HCT116 (cell line): ENCODE measurements around the gene TMEM132D. TPM values are rescaled to one million over a fixed set of nuclear protein-coding genes. Genes with fewer than 3 reads are reported as not detected.

ENCODE experiments used
- ATAC-seq: fragments of 200-7000 bp; cut with Tn5 transposase; 2 replicates; pipeline ENCODE4 v1.9.1; 2020; ENCODE audit warnings: mild to moderate bottlenecking, moderate library complexity
- BruUV-seq: library from RNA; stranded (reverse); fragments of 400-500 nt; replicated peaks from 2 replicates; lab custom pipeline; 2021; lab: Mats Ljungman, UMichigan
- CTCF ChIA-PET: fragments of 300-600 bp; sonication (Branson Sonifier 250); formaldehyde crosslinking; loops from one replicate; lab custom pipeline; 2021; ENCODE audit warnings: antibody characterized with exemption; lab: Charles Lee
- POLR2A ChIA-PET: fragments of 300-600, 350-600 bp; sonication (Branson Sonifier 250); formaldehyde crosslinking; loops from one replicate; lab custom pipeline; 2021; ENCODE audit warnings: antibody characterized with exemption; lab: Charles Lee
- RAD21 ChIA-PET, 2 experiments: fragments of 300-600 bp; sonication (Branson Sonifier 250); formaldehyde crosslinking; loops; one replicate each; lab custom pipeline; 2023; ENCODE audit warnings: low total read pairs in 2 of 2; ENCODE audit not compliant: uncharacterized antibody in 2 of 2, unreplicated experiment in 2 of 2, low non-redundant PET in 1 of 2; lab: Charles Lee
- DNase-seq: peaks from one replicate; pipeline ENCODE4 v3.0.0-alpha.2; 2010; ENCODE audit warnings: low read depth, low spot score
- H2AFZ ChIP-seq: fragments of 200-600 bp; shearing (Covaris generic), sonication (generic); 2 replicates; pipeline ENCODE4 v1.6.1; 2017; ENCODE audit warnings: low read depth, mixed run types, mixed read lengths, antibody characterized with exemption, low read length; ENCODE audit not compliant: poor library complexity, severe bottlenecking
- H3K27ac ChIP-seq: 2 replicates; pipeline ENCODE4 v1.5.1; 2012; ENCODE audit warnings: low read depth, low read length
- H3K27me3 ChIP-seq: fragments of 200-600 bp; sonication (generic); 2 replicates; pipeline ENCODE4 v1.6.1; 2016; ENCODE audit warnings: mixed run types, low read length, mixed read lengths; ENCODE audit not compliant: insufficient read depth
- H3K36me3 ChIP-seq, 2 experiments: fragments of 200-500 bp in 1 of 2; fragments of 200-600 bp in 1 of 2; sonication (Bioruptor generic) in 1 of 2; sonication (generic) in 1 of 2; 2 replicates each; pipeline versions ENCODE4 v1.5.1 to v1.6.1; 2014 to 2016; ENCODE audit warnings: low read length in 2 of 2, inconsistent platforms in 1 of 2, mixed read lengths in 1 of 2, mixed run types in 1 of 2; ENCODE audit not compliant: insufficient read depth in 2 of 2, control insufficient read depth in 1 of 2
- H3K4me1 ChIP-seq, 2 experiments: fragments of 200-600 bp in 1 of 2; sonication (generic) in 1 of 2; 2 replicates each; pipeline versions ENCODE4 v1.5.1 to v1.6.1; 2012 to 2017; ENCODE audit warnings: low read length in 2 of 2, inconsistent platforms in 1 of 2, mild to moderate bottlenecking in 1 of 2, mixed read lengths in 1 of 2, mixed run types in 1 of 2, moderate library complexity in 1 of 2; ENCODE audit not compliant: insufficient read depth in 2 of 2, control insufficient read depth in 1 of 2
- H3K4me2 ChIP-seq: fragments of 200-600 bp; sonication (generic); 2 replicates; pipeline ENCODE4 v1.6.1; 2017; ENCODE audit warnings: mixed run types, low read length, mixed read lengths
- H3K4me3 ChIP-seq, 2 experiments: fragments of 200-600 bp in 1 of 2; sonication (generic) in 1 of 2; replicated peaks in 1 of 2; 2 replicates each; pipeline ENCODE4 v1.5.1; 2011 to 2016; ENCODE audit warnings: low read length in 2 of 2, control low read depth in 1 of 2, low read depth in 1 of 2, mild to moderate bottlenecking in 1 of 2, mixed read lengths in 1 of 2, mixed run types in 1 of 2
- H3K79me2 ChIP-seq: fragments of 200-600 bp; sonication (generic); 2 replicates; pipeline ENCODE4 v1.6.1; 2017; ENCODE audit warnings: mild to moderate bottlenecking, mixed run types, low read length, moderate library complexity, mixed read lengths; ENCODE audit not compliant: insufficient read depth
- H3K9ac ChIP-seq: fragments of 200-600 bp; sonication (generic); 2 replicates; pipeline ENCODE4 v1.6.1; 2016; ENCODE audit warnings: low read length, mixed read lengths
- H3K9me2 ChIP-seq: fragments of 200-600 bp; sonication (generic), shearing (Covaris generic); 2 replicates; pipeline ENCODE4 v1.6.1; 2017; ENCODE audit warnings: mixed run types, mild to moderate bottlenecking, moderate library complexity; ENCODE audit not compliant: insufficient read depth
- H3K9me3 ChIP-seq, 2 experiments: fragments of 200-500 bp in 1 of 2; fragments of 200-600 bp in 1 of 2; sonication (Bioruptor generic) in 1 of 2; sonication (generic) in 1 of 2; 2 replicates each; pipeline ENCODE4 v1.6.1; 2014 to 2017; ENCODE audit warnings: low read length in 2 of 2, mixed read lengths in 2 of 2, inconsistent platforms in 1 of 2, low read depth in 1 of 2, mild to moderate bottlenecking in 1 of 2, mixed run types in 1 of 2, moderate library complexity in 1 of 2; ENCODE audit not compliant: control insufficient read depth in 1 of 2, insufficient read depth in 1 of 2
- H4K20me1 ChIP-seq: fragments of 200-600 bp; sonication (generic), shearing (Covaris generic); 2 replicates; pipeline ENCODE4 v1.6.1; 2017; ENCODE audit warnings: mixed run types, mild to moderate bottlenecking, moderate library complexity; ENCODE audit not compliant: insufficient read depth
- CBX3 ChIP-seq: IDR thresholded peaks from 2 replicates; pipeline ENCODE4 v1.6.1; 2012; ENCODE audit warnings: low read depth
- ELF1 ChIP-seq: IDR thresholded peaks from 2 replicates; pipeline ENCODE4 v1.6.1; 2012; ENCODE audit warnings: low read depth, borderline replicate concordance
- EZH2 ChIP-seq: fragments of 200-600 bp; sonication (generic); IDR thresholded peaks from 2 replicates; pipeline ENCODE4 v1.6.1; 2017; ENCODE audit warnings: antibody characterized with exemption, mixed run types
- EZH2phosphoT487 ChIP-seq: fragments of 200-600 bp; IDR thresholded peaks from 2 replicates; pipeline ENCODE4 v1.6.1; 2018; ENCODE audit warnings: antibody characterized with exemption, borderline replicate concordance
- FOSL1 ChIP-seq: IDR thresholded peaks from 2 replicates; pipeline ENCODE4 v1.6.1; 2012; ENCODE audit warnings: low read depth
- JUND ChIP-seq: IDR thresholded peaks from 2 replicates; pipeline ENCODE4 v1.6.1; 2012
- SIN3A ChIP-seq: IDR thresholded peaks from 2 replicates; pipeline ENCODE4 v1.6.1; 2012; ENCODE audit warnings: low read depth
- SP1 ChIP-seq: IDR thresholded peaks from 2 replicates; pipeline ENCODE4 v1.6.1; 2012; ENCODE audit warnings: low read depth
- SRF ChIP-seq: IDR thresholded peaks from 2 replicates; pipeline ENCODE4 v1.6.1; 2012; ENCODE audit warnings: low read depth
- YY1 ChIP-seq: IDR thresholded peaks from 2 replicates; pipeline ENCODE4 v1.6.1; 2011; ENCODE audit warnings: low read length, low read depth, moderate library complexity, mild to moderate bottlenecking; ENCODE audit not compliant: insufficient replicate concordance; ENCODE audit errors: extremely low read depth
- ZFX ChIP-seq: fragments of 450-650 bp; IDR thresholded peaks from 2 replicates; pipeline ENCODE4 v1.6.1; 2017
- intact Hi-C: fragments of 100-400 bp; cut with micrococcal nuclease; formaldehyde crosslinking; loops from 2 replicates; pipeline ENCODE4 v1.10.0; 2022
- total RNA-seq: library from RNA; stranded (reverse); gene quantifications from one replicate; pipeline ENCODE4 v1.2.1, GENCODE V29; 2021; ENCODE audit not compliant: unreplicated experiment
- TF ChIP-seq, protein P1 (sequence below): IDR thresholded peaks from 2 replicates; pipeline ENCODE4 v1.6.1; 2012
- TF ChIP-seq, protein P2 (sequence below): IDR thresholded peaks from 2 replicates; pipeline ENCODE4 v1.6.1; 2012; ENCODE audit warnings: low read depth
- TF ChIP-seq, protein P3 (sequence below): IDR thresholded peaks from 2 replicates; pipeline ENCODE4 v1.6.1; 2012
- TF ChIP-seq, protein P4 (sequence below): IDR thresholded peaks from 2 replicates; pipeline ENCODE4 v1.6.1; 2011; ENCODE audit warnings: mild to moderate bottlenecking, low read length, moderate library complexity; ENCODE audit not compliant: insufficient replicate concordance; ENCODE audit errors: extremely low read depth

The TMEM132D gene
- total RNA-seq, 1 experiment from 2014 or later: not detected

DNA sequence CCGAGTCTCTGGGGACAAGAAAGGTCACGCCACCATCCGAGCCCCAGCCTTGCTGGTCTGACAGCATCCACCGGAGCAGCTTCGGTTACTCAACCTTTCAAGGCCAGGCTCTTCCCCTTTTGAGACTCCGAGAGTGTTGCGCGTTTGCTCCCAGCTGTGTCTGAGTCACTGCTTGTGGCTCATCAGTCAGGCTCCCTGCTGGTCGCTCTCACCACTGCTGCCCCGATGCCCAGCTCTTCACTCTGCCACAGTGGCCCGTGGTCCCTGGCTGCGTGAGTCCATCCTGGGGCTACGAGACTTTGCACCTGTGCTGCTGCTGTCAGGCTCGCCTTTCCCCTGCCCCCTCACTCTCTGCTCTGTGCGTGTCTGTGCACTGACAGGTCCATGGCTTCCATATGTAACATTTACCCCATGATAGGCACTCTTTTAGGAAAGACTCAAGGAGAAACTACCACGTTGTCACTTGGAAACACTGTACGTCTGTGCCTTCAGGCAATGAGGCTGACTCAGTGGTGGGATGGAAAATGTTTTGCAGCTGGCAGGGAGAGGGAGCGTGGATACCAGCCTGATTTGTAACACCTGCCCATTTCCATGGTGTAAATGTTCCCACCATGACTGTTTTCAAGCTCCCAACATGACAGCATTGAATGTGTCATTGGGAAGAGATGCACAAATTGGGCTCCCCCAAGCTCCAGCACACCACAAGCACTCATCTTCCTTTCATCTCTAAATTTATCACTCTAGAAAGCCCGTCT is 350.7 kb downstream of the TMEM132D start:
- no peak overlapping the region for H3K4me3 ChIP-seq
- no peaks in the 10 kb centered on the region for H3K9me2 ChIP-seq
- no peaks in the 10 kb centered on the region for H3K36me3 ChIP-seq
- ChIA-PET POLR2A (no interaction called here), CTCF (no interaction called here), RAD21 (no interaction called here)
- no peak overlapping the region for H3K27ac ChIP-seq
- no peak for DNase-seq
- peaks cover 7 to 40% of the 10 kb centered on the region in 2 experiments; a peak in 2 of 4 replicates for H3K9me3 ChIP-seq
- BruUV-seq: no TSS peak
- no peaks in the 10 kb centered on the region for H3K27me3 ChIP-seq
- no peaks in the 10 kb centered on the region for H4K20me1 ChIP-seq
- intact Hi-C loops: no loop called here
- H3K79me2 ChIP-seq: no peaks in the 10 kb centered on the region
- no peak overlapping the region for H3K9ac ChIP-seq
- no peak overlapping the region for H3K4me2 ChIP-seq
- ATAC-seq: no peak
- H3K4me1 ChIP-seq: no peaks in the 10 kb centered on the region
- no peak overlapping the region for H2AFZ ChIP-seq
- TF ChIP-seq FOSL1 (no peak), EZH2 (no peak), SP1 (no peak), JUND (no peak), SIN3A (no peak), ELF1 (no peak), CBX3 (no peak), YY1 (no peak), EZH2phosphoT487 (no peak), SRF (no peak), ZFX (no peak)
- TF ChIP-seq, protein P1, sequence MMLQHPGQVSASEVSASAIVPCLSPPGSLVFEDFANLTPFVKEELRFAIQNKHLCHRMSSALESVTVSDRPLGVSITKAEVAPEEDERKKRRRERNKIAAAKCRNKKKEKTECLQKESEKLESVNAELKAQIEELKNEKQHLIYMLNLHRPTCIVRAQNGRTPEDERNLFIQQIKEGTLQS: no peak
- TF ChIP-seq, protein P2, sequence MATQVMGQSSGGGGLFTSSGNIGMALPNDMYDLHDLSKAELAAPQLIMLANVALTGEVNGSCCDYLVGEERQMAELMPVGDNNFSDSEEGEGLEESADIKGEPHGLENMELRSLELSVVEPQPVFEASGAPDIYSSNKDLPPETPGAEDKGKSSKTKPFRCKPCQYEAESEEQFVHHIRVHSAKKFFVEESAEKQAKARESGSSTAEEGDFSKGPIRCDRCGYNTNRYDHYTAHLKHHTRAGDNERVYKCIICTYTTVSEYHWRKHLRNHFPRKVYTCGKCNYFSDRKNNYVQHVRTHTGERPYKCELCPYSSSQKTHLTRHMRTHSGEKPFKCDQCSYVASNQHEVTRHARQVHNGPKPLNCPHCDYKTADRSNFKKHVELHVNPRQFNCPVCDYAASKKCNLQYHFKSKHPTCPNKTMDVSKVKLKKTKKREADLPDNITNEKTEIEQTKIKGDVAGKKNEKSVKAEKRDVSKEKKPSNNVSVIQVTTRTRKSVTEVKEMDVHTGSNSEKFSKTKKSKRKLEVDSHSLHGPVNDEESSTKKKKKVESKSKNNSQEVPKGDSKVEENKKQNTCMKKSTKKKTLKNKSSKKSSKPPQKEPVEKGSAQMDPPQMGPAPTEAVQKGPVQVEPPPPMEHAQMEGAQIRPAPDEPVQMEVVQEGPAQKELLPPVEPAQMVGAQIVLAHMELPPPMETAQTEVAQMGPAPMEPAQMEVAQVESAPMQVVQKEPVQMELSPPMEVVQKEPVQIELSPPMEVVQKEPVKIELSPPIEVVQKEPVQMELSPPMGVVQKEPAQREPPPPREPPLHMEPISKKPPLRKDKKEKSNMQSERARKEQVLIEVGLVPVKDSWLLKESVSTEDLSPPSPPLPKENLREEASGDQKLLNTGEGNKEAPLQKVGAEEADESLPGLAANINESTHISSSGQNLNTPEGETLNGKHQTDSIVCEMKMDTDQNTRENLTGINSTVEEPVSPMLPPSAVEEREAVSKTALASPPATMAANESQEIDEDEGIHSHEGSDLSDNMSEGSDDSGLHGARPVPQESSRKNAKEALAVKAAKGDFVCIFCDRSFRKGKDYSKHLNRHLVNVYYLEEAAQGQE: no peak
- TF ChIP-seq, protein P3, sequence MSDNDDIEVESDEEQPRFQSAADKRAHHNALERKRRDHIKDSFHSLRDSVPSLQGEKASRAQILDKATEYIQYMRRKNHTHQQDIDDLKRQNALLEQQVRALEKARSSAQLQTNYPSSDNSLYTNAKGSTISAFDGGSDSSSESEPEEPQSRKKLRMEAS: no peak
- TF ChIP-seq, protein P4, sequence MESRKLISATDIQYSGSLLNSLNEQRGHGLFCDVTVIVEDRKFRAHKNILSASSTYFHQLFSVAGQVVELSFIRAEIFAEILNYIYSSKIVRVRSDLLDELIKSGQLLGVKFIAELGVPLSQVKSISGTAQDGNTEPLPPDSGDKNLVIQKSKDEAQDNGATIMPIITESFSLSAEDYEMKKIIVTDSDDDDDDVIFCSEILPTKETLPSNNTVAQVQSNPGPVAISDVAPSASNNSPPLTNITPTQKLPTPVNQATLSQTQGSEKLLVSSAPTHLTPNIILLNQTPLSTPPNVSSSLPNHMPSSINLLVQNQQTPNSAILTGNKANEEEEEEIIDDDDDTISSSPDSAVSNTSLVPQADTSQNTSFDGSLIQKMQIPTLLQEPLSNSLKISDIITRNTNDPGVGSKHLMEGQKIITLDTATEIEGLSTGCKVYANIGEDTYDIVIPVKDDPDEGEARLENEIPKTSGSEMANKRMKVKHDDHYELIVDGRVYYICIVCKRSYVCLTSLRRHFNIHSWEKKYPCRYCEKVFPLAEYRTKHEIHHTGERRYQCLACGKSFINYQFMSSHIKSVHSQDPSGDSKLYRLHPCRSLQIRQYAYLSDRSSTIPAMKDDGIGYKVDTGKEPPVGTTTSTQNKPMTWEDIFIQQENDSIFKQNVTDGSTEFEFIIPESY: no peak
